Measurements from ENCODE around the gene ATP5F1D. TPM values are rescaled to one million over a fixed set of nuclear protein-coding genes. Genes with fewer than 3 reads are reported as not detected.
"Not testable (repeated sequence)": the region's sequence is repeated elsewhere in the genome, so short reads cannot be mapped to it uniquely, and the experiment has no call there.

ATP5F1D gene
- polyA plus RNA-seq (2013) = 106 and 107 TPM in 2 replicates

- Histone ChIP-seq H4K91ac (ENCODE audit: low read depth, low read length) (peak within 1 kb of the TSS; percentile 90), H3K4me1 (ENCODE audit: control insufficient read depth in 1 of 2, insufficient read depth in 2 of 2, low read length in 2 of 2) (peaks cover 6 to 20% of the 10 kb centered on the region in 2 experiments), H3K4me3 (ENCODE audit: low read depth, low read length) (peak within 1 kb of the TSS; percentile 97), H3K79me1 (ENCODE audit: low read length) (peaks cover 13% of the 10 kb centered on the region), H3K18ac (ENCODE audit: low read length) (peak within 1 kb of the TSS; percentile 94), H3K4ac (ENCODE audit: low read depth, low read length) (peak within 1 kb of the TSS; percentile 47), H4K8ac (ENCODE audit: low read depth, low read length) (peak within 1 kb of the TSS; percentile 92), H3K27me3 (ENCODE audit: insufficient read depth, low read length) (no peaks in the 10 kb centered on the region), H3K9ac (ENCODE audit: low read length) (peak within 1 kb of the TSS; percentile 87), H2BK12ac (ENCODE audit: low read length) (no peak within 1 kb of the TSS), H3K36me3 (ENCODE audit: control insufficient read depth in 1 of 2, insufficient read depth in 2 of 2, low read length in 2 of 2) (peaks cover 10 to 12% of the 10 kb centered on the region in 2 experiments), H3K14ac (ENCODE audit: low read length) (peak within 1 kb of the TSS; percentile 90), H3K79me2 (ENCODE audit: control insufficient read depth, insufficient read depth, low read length, poor library complexity) (peaks cover 8% of the 10 kb centered on the region), H2BK120ac (ENCODE audit: insufficient read depth, low read length, poor library complexity) (peak within 1 kb of the TSS; percentile 47), H4K12ac (ENCODE audit: low read depth, low read length) (peak within 1 kb of the TSS; percentile 78), H3K23ac (ENCODE audit: low read length) (no peak within 1 kb of the TSS), H2AFZ (ENCODE audit: insufficient read depth, low read length, poor library complexity) (peak within 1 kb of the TSS; percentile 76), H3K4me2 (ENCODE audit: low read length) (peak within 1 kb of the TSS; percentile 95), H3K27ac (ENCODE audit: low read depth, low read length) (peak within 1 kb of the TSS; percentile 35), H2AK5ac (ENCODE audit: low read length) (peak within 1 kb of the TSS; percentile 71), H3K9me3 (ENCODE audit: insufficient read depth, low read depth, low read length) (peaks cover 3% of the 10 kb centered on the region), H2BK5ac (ENCODE audit: low read depth, low read length, poor library complexity) (peak within 1 kb of the TSS; percentile 50)
- no CpG with 5 or more reads among the region's 79 CpGs for WGBS (ENCODE audit: extremely low coverage, insufficient coverage, insufficient read length)
- peak; percentile 82 to 88 for DNase-seq
Observed at GRCh38 chr19:1241417-1242095, at the start of gene ATP5F1D. ATP5F1D (plus strand) TSS chr19:1241751; CDS start chr19:1241851, 100 bp downstream.

GRCh38 chr19:1199531-1199930 is 42.0 kb upstream of the ATP5F1D start:
- Histone ChIP-seq H3K27me3 (ENCODE audit: insufficient read depth, low read length) (no peaks in the 10 kb centered on the region), H3K23ac (ENCODE audit: low read length) (no peak overlapping the region), H4K8ac (ENCODE audit: low read depth, low read length) (no peak overlapping the region), H3K79me1 (ENCODE audit: low read length) (peaks cover 1% of the 10 kb centered on the region), H4K91ac (ENCODE audit: low read depth, low read length) (no peak overlapping the region), H3K9me3 (ENCODE audit: insufficient read depth, low read depth, low read length) (no peaks in the 10 kb centered on the region), H3K4ac (ENCODE audit: low read depth, low read length) (no peak overlapping the region), H3K9ac (ENCODE audit: low read length) (no peak overlapping the region), H3K4me2 (ENCODE audit: low read length) (no peak overlapping the region), H2AFZ (ENCODE audit: insufficient read depth, low read length, poor library complexity) (no peak overlapping the region), H2AK5ac (ENCODE audit: low read length) (no peak overlapping the region), H2BK5ac (ENCODE audit: low read depth, low read length, poor library complexity) (no peak overlapping the region), H3K36me3 (ENCODE audit: control insufficient read depth in 1 of 2, insufficient read depth in 2 of 2, low read length in 2 of 2) (no peaks in the 10 kb centered on the region), H2BK12ac (ENCODE audit: low read length) (no peak overlapping the region), H3K27ac (ENCODE audit: low read depth, low read length) (no peak overlapping the region), H3K79me2 (ENCODE audit: control insufficient read depth, insufficient read depth, low read length, poor library complexity) (peaks cover 1% of the 10 kb centered on the region), H2BK120ac (ENCODE audit: insufficient read depth, low read length, poor library complexity) (no peak overlapping the region), H4K12ac (ENCODE audit: low read depth, low read length) (no peak overlapping the region), H3K18ac (ENCODE audit: low read length) (no peak overlapping the region), H3K4me3 (ENCODE audit: low read depth, low read length) (no peak overlapping the region), H3K4me1 (ENCODE audit: control insufficient read depth in 1 of 2, insufficient read depth in 2 of 2, low read length in 2 of 2) (no peaks in the 10 kb centered on the region), H3K14ac (ENCODE audit: low read length) (no peak overlapping the region)
- no peak for DNase-seq
- WGBS (ENCODE audit: extremely low coverage, insufficient coverage, insufficient read length) = no CpG with 5 or more reads among the region's 10 CpGs

- not testable (repeated sequence) for H3K4me2 ChIP-seq (ENCODE audit: low read length); H4K91ac ChIP-seq (ENCODE audit: low read depth, low read length); H3K27me3 ChIP-seq (ENCODE audit: insufficient read depth, low read length); H3K23ac ChIP-seq (ENCODE audit: low read length); H3K27ac ChIP-seq (ENCODE audit: low read depth, low read length); H3K18ac ChIP-seq (ENCODE audit: low read length); H3K79me1 ChIP-seq (ENCODE audit: low read length); H2AK5ac ChIP-seq (ENCODE audit: low read length); H2BK12ac ChIP-seq (ENCODE audit: low read length); H3K36me3 ChIP-seq (ENCODE audit: control insufficient read depth in 1 of 2, insufficient read depth in 2 of 2, low read length in 2 of 2); H3K4me3 ChIP-seq (ENCODE audit: low read depth, low read length); H3K4ac ChIP-seq (ENCODE audit: low read depth, low read length); H4K8ac ChIP-seq (ENCODE audit: low read depth, low read length); H3K9me3 ChIP-seq (ENCODE audit: insufficient read depth, low read depth, low read length); H2AFZ ChIP-seq (ENCODE audit: insufficient read depth, low read length, poor library complexity); H4K12ac ChIP-seq (ENCODE audit: low read depth, low read length); H3K9ac ChIP-seq (ENCODE audit: low read length); DNase-seq; H2BK5ac ChIP-seq (ENCODE audit: low read depth, low read length, poor library complexity); H2BK120ac ChIP-seq (ENCODE audit: insufficient read depth, low read length, poor library complexity); H3K4me1 ChIP-seq (ENCODE audit: control insufficient read depth in 1 of 2, insufficient read depth in 2 of 2, low read length in 2 of 2); H3K14ac ChIP-seq (ENCODE audit: low read length); H3K79me2 ChIP-seq (ENCODE audit: control insufficient read depth, insufficient read depth, low read length, poor library complexity)
- no CpG with 5 or more reads among the region's 4 CpGs for WGBS (ENCODE audit: extremely low coverage, insufficient coverage, insufficient read length)
Observed at GRCh38 chr19:1200614-1201013, 40.9 kb upstream of the ATP5F1D start.

GRCh38 chr19:1205114-1206099 is 36.1 kb upstream of the ATP5F1D start, which contains the start of gene STK11:
STK11 (plus strand) TSS chr19:1205778; CDS start chr19:1206914, 1,136 bp downstream.
- Histone ChIP-seq H2AK5ac (ENCODE audit: low read length) (peak within 1 kb of the TSS; percentile 70), H3K4me1 (ENCODE audit: control insufficient read depth in 1 of 2, insufficient read depth in 2 of 2, low read length in 2 of 2) (peaks cover 9 to 22% of the 10 kb centered on the region in 2 experiments), H4K12ac (ENCODE audit: low read depth, low read length) (peak within 1 kb of the TSS; percentile 83), H4K91ac (ENCODE audit: low read depth, low read length) (peak within 1 kb of the TSS; percentile 82), H3K4me3 (ENCODE audit: low read depth, low read length) (peak within 1 kb of the TSS; percentile 89), H3K14ac (ENCODE audit: low read length) (peak within 1 kb of the TSS; percentile 75), H3K9me3 (ENCODE audit: insufficient read depth, low read depth, low read length) (no peaks in the 10 kb centered on the region), H3K18ac (ENCODE audit: low read length) (peak within 1 kb of the TSS; percentile 70), H3K27me3 (ENCODE audit: insufficient read depth, low read length) (no peaks in the 10 kb centered on the region), H3K4ac (ENCODE audit: low read depth, low read length) (peak within 1 kb of the TSS; percentile 94), H3K4me2 (ENCODE audit: low read length) (peak within 1 kb of the TSS; percentile 85), H3K9ac (ENCODE audit: low read length) (peak within 1 kb of the TSS; percentile 93), H2AFZ (ENCODE audit: insufficient read depth, low read length, poor library complexity) (peak within 1 kb of the TSS; percentile 75), H2BK12ac (ENCODE audit: low read length) (peak within 1 kb of the TSS; percentile 87), H3K79me2 (ENCODE audit: control insufficient read depth, insufficient read depth, low read length, poor library complexity) (peaks cover 20% of the 10 kb centered on the region), H2BK5ac (ENCODE audit: low read depth, low read length, poor library complexity) (peak within 1 kb of the TSS; percentile 50), H3K36me3 (ENCODE audit: control insufficient read depth in 1 of 2, insufficient read depth in 2 of 2, low read length in 2 of 2) (peaks cover 8 to 12% of the 10 kb centered on the region in 2 experiments), H3K23ac (ENCODE audit: low read length) (no peak within 1 kb of the TSS), H3K27ac (ENCODE audit: low read depth, low read length) (no peak within 1 kb of the TSS), H3K79me1 (ENCODE audit: low read length) (peaks cover 6% of the 10 kb centered on the region), H4K8ac (ENCODE audit: low read depth, low read length) (peak within 1 kb of the TSS; percentile 92), H2BK120ac (ENCODE audit: insufficient read depth, low read length, poor library complexity) (peak within 1 kb of the TSS; percentile 53)
- DNase-seq = peak; percentile 99
- no CpG with 5 or more reads among the region's 114 CpGs for WGBS (ENCODE audit: extremely low coverage, insufficient coverage, insufficient read length)
